HG03196 (cell line): ENCODE results near the gene GNG4.
A peak's percentile ranks its signal among the peaks of the same experiment; 100 is the strongest.
"Not testable (repeated sequence)": the region's sequence is repeated elsewhere in the genome, so short reads cannot be mapped to it uniquely, and the experiment has no call there.

Experiments
- ATAC-seq: cut with Tn5 transposase; IDR thresholded peaks from one replicate; pipeline ENCODE4 v1.9.1; 2021; ENCODE audit not compliant: unreplicated experiment

The GNG4 gene

GRCh38 chr1:235650341-235651169, 971 bp upstream of the GNG4 start:
- no peak for ATAC-seq

- ATAC-seq, result no peak
Observed at GRCh38 chr1:235648954-235649367, 623 bp downstream of the GNG4 start.

- ATAC-seq, result no peak
Observed at GRCh38 chr1:235648407-235648907, 1.1 kb downstream of the GNG4 start.

GRCh38 chr1:235647537-235647936, 2.0 kb downstream of the GNG4 start:
- ATAC-seq, result not testable (repeated sequence)

- no peak for ATAC-seq
Observed at GRCh38 chr1:235646463-235646862, 3.1 kb downstream of the GNG4 start.

- ATAC-seq, result no peak
Observed at GRCh38 chr1:235644693-235645305, 4.8 kb downstream of the GNG4 start.

- ATAC-seq, result no peak
Observed at GRCh38 chr1:235643837-235644692, 5.5 kb downstream of the GNG4 start.

- ATAC-seq, result no peak
Observed at GRCh38 chr1:235642943-235643371, 6.6 kb downstream of the GNG4 start.

GRCh38 chr1:235642011-235642942, 7.3 kb downstream of the GNG4 start:
- peak; percentile 58 for ATAC-seq

- no peak for ATAC-seq
Observed at GRCh38 chr1:235640580-235640979, 9.0 kb downstream of the GNG4 start.

GRCh38 chr1:235639226-235640205, 10.1 kb downstream of the GNG4 start:
- no peak for ATAC-seq

- ATAC-seq, result not testable (repeated sequence)
Observed at GRCh38 chr1:235638612-235639011, 11.0 kb downstream of the GNG4 start.

GRCh38 chr1:235637756-235638534, 11.6 kb downstream of the GNG4 start:
- no peak for ATAC-seq

GRCh38 chr1:235635938-235636662, 13.5 kb downstream of the GNG4 start:
- no peak for ATAC-seq

GRCh38 chr1:235632506-235633401, 16.8 kb downstream of the GNG4 start:
- ATAC-seq, result peak; percentile 61

GRCh38 chr1:235631816-235632215, 17.8 kb downstream of the GNG4 start:
- ATAC-seq, result no peak
